HCT116 (cell line): Measurements from ENCODE around the gene ARL4A.
"Not testable (repeated sequence)": the region's sequence is repeated elsewhere in the genome, so short reads cannot be mapped to it uniquely, and the experiment has no call there.

Experiments used
- ATF3 ChIP-seq: IDR thresholded peaks from 2 replicates; pipeline ENCODE4 v1.6.1; 2012
- CTCF ChIP-seq, 3 experiments: fragments of 200-600 bp in 1 of 3; sonication (generic) in 1 of 3; IDR thresholded peaks in 2 of 3; conservative IDR thresholded peaks in 1 of 3; 2 replicates each; pipeline ENCODE4 v1.5.1; 2012 to 2017; ENCODE audit warnings: low read depth in 2 of 3, low read length in 2 of 3, antibody characterized with exemption in 1 of 3, borderline replicate concordance in 1 of 3, control low read depth in 1 of 3, mild to moderate bottlenecking in 1 of 3, mixed read lengths in 1 of 3, mixed run types in 1 of 3, moderate library complexity in 1 of 3; ENCODE audit not compliant: insufficient read depth in 1 of 3
- TCF7L2 ChIP-seq: IDR thresholded peaks from 2 replicates; pipeline ENCODE4 v1.7.0; 2011; ENCODE audit warnings: borderline replicate concordance, inconsistent platforms; ENCODE audit not compliant: insufficient read depth, insufficient read length; ENCODE audit errors: extremely low read depth
- ZFX ChIP-seq: fragments of 450-650 bp; IDR thresholded peaks from 2 replicates; pipeline ENCODE4 v1.6.1; 2017

- not testable (repeated sequence) for TF ChIP-seq CTCF (IDR thresholded peaks at IDR 0.05 in 2 of 3, conservative IDR thresholded peaks at IDR 0.05 in 1 of 3; ENCODE audit: borderline replicate concordance in 1 of 3, insufficient read depth in 1 of 3, low read depth in 2 of 3, low read length in 2 of 3); ATF3; TCF7L2; ZFX
Observed at GRCh38 chr7:12673436-12673835, 14.0 kb upstream of the ARL4A start.
